ENCODE results near the gene CWC27.

The CWC27 gene

DNA sequence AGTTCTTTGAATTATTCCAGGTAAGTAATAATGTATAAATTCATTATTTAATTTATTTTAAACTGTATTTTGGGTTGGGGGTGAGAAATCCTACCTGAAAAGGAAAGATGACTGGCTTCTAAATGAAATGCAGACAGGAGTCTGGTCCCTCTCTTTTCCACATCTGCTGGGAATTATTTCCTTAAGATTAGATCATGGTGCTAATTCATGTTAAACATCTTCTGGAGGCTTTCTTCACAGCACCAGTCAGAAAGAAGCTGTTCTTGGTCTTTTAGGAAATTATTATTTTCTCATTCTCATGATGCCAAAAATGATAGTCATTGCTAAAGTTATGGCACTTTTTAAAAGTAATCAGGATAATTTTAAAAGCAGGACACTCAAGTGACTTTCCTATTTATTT, 254.2 kb downstream of the CWC27 start:
- H3K9me3 Mint-ChIP-seq: no peaks in the 10 kb centered on the region
- H3K36me3 Mint-ChIP-seq (ENCODE audit: low read depth): no peaks in the 10 kb centered on the region
- no peaks in the 10 kb centered on the region for H3K27me3 Mint-ChIP-seq (ENCODE audit: low read depth, poor library complexity)
- TF ChIP-seq, protein P1, sequence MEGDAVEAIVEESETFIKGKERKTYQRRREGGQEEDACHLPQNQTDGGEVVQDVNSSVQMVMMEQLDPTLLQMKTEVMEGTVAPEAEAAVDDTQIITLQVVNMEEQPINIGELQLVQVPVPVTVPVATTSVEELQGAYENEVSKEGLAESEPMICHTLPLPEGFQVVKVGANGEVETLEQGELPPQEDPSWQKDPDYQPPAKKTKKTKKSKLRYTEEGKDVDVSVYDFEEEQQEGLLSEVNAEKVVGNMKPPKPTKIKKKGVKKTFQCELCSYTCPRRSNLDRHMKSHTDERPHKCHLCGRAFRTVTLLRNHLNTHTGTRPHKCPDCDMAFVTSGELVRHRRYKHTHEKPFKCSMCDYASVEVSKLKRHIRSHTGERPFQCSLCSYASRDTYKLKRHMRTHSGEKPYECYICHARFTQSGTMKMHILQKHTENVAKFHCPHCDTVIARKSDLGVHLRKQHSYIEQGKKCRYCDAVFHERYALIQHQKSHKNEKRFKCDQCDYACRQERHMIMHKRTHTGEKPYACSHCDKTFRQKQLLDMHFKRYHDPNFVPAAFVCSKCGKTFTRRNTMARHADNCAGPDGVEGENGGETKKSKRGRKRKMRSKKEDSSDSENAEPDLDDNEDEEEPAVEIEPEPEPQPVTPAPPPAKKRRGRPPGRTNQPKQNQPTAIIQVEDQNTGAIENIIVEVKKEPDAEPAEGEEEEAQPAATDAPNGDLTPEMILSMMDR (IDR thresholded peaks at IDR 0.05): no peak
- H3K27ac Mint-ChIP-seq: no peak overlapping the region
- DNase-seq: no peak
- peaks cover 9% of the 10 kb centered on the region for H3K4me1 Mint-ChIP-seq
- H3K4me3 Mint-ChIP-seq: no peak overlapping the region

DNA sequence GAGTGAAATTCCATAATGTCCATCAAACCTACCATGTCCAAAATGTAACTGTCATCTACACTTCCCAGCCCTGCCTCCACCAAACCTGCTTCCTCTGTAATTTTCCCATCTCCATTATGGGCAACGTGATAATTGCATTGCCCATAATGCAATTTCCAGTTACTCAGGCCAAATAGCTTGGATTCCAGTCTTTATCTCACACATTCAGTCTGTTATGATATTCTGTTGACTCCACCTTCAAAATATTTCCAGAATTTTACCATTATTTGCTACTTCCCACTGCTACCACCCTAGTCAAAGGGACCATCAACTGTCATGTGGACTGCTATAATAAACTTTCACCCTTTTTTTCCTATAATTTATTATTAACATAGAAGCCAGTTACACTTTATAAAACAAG, 256.0 kb downstream of the CWC27 start:
- H3K27ac Mint-ChIP-seq: no peak overlapping the region
- no peaks in the 10 kb centered on the region for H3K27me3 Mint-ChIP-seq (ENCODE audit: low read depth, poor library complexity)
- no peak overlapping the region for H3K4me3 Mint-ChIP-seq
- no peaks in the 10 kb centered on the region for H3K36me3 Mint-ChIP-seq (ENCODE audit: low read depth)
- TF ChIP-seq, protein P1 (IDR thresholded peaks at IDR 0.05): no peak
- no peak for DNase-seq
- peaks cover 13% of the 10 kb centered on the region for H3K4me1 Mint-ChIP-seq
- H3K9me3 Mint-ChIP-seq: no peaks in the 10 kb centered on the region

DNA sequence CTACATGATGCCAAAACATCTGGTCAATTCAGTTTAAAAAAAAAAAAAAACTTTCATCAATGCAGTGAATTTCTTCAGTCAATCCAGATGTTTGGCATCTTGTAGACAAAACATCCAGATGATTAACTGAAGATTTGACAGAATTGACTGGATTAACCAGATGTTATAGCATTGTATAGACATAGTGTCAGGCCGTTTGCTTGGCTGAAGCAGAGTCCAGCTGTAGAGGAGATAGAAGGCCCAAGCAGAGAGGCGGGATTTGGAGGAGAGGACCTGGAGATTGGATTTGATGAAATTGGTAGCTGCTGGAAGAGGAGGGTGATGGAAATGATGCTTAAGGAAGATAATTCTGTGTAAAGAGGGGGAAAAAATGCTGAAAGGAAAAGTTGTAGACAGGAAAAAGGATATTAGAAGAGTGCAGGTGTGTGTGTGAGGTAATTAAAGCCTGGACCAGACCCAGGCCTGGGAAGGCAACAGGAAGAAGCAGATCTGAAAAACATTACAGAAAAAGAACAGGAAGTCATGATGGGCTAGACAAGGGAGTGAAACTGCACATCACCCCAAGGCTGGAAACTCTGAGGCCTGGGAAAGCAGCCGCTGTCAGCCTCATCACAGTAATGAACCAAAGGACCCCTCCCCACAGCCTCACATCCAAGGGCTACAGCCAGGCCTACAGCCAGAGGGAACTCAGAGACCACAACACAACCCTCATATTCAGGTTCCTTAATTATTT, 258.3 kb downstream of the CWC27 start:
- no peaks in the 10 kb centered on the region for H3K27me3 Mint-ChIP-seq (ENCODE audit: low read depth, poor library complexity)
- TF ChIP-seq, protein P1 (IDR thresholded peaks at IDR 0.05): no peak
- no peak overlapping the region for H3K27ac Mint-ChIP-seq
- H3K9me3 Mint-ChIP-seq: no peaks in the 10 kb centered on the region
- DNase-seq: no peak
- H3K4me3 Mint-ChIP-seq: no peak overlapping the region
- peaks cover 17% of the 10 kb centered on the region for H3K4me1 Mint-ChIP-seq
- no peaks in the 10 kb centered on the region for H3K36me3 Mint-ChIP-seq (ENCODE audit: low read depth)

DNA sequence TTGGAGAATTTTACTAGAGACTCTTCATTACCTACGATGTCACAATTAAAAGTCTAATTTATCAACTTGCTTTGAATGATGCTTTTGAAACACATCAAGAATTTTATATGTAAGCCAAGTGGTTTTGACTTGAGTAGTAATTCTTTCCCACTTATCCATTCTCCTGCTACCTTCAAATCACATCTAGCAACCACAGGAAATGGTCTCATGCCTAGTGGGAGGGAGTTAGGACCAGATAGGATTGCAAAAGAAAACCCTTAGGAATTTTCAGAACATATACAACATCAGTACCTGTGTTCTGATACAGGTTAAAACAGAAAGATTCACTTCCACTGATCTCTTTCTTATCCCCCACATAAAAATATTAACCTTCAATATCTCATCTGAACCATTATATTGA, 260.4 kb downstream of the CWC27 start:
- no peaks in the 10 kb centered on the region for H3K9me3 Mint-ChIP-seq
- no peak overlapping the region for H3K27ac Mint-ChIP-seq
- no peaks in the 10 kb centered on the region for H3K36me3 Mint-ChIP-seq (ENCODE audit: low read depth)
- H3K4me3 Mint-ChIP-seq: no peak overlapping the region
- DNase-seq: no peak
- TF ChIP-seq, protein P1 (IDR thresholded peaks at IDR 0.05): no peak
- H3K27me3 Mint-ChIP-seq (ENCODE audit: low read depth, poor library complexity): no peaks in the 10 kb centered on the region
- H3K4me1 Mint-ChIP-seq: peaks cover 21% of the 10 kb centered on the region

DNA sequence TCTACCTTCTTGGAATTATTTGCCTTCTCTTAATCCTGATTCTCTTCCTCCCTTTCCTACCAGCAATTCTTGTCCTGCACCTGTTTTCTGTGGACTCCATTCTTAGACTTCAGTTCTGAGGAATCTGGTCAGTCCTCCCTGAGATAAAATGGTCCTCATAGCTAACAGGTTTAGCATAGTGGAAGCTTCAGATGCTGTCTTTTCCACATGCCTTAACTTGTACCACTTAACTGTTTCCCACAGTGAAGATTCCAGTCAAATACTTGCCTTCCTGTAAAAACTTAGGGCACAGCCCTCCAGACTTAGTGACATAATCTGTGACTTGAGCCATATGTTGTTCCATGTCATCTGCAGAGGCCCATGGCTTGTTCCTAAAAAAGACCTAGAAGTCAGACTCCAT, 261.3 kb downstream of the CWC27 start:
- no peaks in the 10 kb centered on the region for H3K36me3 Mint-ChIP-seq (ENCODE audit: low read depth)
- H3K27me3 Mint-ChIP-seq (ENCODE audit: low read depth, poor library complexity): no peaks in the 10 kb centered on the region
- H3K27ac Mint-ChIP-seq: no peak overlapping the region
- no peak for DNase-seq
- no peak overlapping the region for H3K4me3 Mint-ChIP-seq
- no peaks in the 10 kb centered on the region for H3K9me3 Mint-ChIP-seq
- H3K4me1 Mint-ChIP-seq: peaks cover 30% of the 10 kb centered on the region
- TF ChIP-seq, protein P1 (IDR thresholded peaks at IDR 0.05): no peak

DNA sequence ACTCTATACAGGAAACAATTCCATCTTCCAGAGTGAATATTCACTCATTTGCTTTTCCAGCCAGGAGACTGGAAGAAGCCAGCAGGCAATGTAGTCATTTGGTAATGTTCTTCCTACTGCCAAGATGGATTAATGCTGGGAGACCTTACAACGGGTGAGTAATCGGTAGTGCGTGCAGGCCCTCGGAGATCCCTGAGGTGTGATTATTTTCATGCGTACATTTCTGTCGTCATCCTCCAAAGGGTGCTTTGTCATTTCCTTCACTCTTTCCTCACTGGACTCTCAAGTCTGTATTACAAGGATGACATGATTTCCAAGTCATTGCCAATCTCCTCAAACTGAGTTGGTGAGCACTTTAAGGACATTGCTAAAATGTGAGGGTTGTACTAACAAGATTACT, 263.5 kb downstream of the CWC27 start:
- peaks cover 41% of the 10 kb centered on the region for H3K4me1 Mint-ChIP-seq
- no peak overlapping the region for H3K27ac Mint-ChIP-seq
- no peaks in the 10 kb centered on the region for H3K27me3 Mint-ChIP-seq (ENCODE audit: low read depth, poor library complexity)
- no peaks in the 10 kb centered on the region for H3K36me3 Mint-ChIP-seq (ENCODE audit: low read depth)
- H3K9me3 Mint-ChIP-seq: no peaks in the 10 kb centered on the region
- no peak for DNase-seq
- no peak overlapping the region for H3K4me3 Mint-ChIP-seq
- TF ChIP-seq, protein P1 (IDR thresholded peaks at IDR 0.05): no peak
